ENCODE measurements around the gene RUNX3.

DNA sequence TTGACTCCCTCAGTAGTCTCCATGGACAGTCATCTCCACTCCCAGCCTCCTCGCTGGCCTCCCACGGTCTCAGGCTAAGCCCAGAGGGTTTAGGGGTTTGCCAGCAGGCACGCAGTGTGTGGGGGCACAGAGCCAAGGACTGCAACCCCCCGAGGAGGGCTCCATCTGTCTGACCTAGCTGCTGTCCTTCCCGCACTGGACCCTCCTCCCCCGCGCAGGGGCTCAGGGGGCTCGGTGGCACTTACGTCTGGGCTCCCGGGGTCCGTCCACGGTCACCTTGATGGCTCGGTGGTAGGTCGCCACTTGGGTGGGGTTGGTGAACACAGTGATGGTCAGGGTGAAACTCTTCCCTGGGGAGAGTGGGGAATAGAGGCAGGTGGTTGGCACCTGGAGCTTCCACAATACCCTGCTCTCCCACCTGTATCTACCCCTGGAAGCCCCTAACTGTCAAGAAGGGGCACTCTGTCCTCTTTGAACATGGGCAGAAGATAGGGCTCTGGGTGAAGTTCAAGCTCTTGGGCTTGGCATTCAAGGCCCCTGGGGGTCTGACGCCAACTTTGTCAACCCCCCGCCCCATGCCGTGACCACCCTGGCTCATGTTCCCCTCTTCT, 11.0 kb downstream of the RUNX3 start:
- TF ChIP-seq FOS (IDR thresholded peaks at IDR 0.05; ENCODE audit: borderline replicate concordance, insufficient read depth, low read length) (no peak), POLR2A (IDR thresholded peaks at IDR 0.05; ENCODE audit: low read depth, low read length) (no peak), JUN (IDR thresholded peaks at IDR 0.05; ENCODE audit: borderline replicate concordance, insufficient read depth, insufficient read length, low read depth) (no peak), POLR2AphosphoS5 (IDR thresholded peaks at IDR 0.05; ENCODE audit: insufficient read depth, low read depth, low read length) (no peak), EZH2 (IDR thresholded peaks at IDR 0.05; ENCODE audit: borderline replicate concordance, low read depth, low read length, severe bottlenecking) (no peak), MYC (IDR thresholded peaks at IDR 0.05; ENCODE audit: low read depth, low read length) (no peak)
- TF ChIP-seq, protein P1, sequence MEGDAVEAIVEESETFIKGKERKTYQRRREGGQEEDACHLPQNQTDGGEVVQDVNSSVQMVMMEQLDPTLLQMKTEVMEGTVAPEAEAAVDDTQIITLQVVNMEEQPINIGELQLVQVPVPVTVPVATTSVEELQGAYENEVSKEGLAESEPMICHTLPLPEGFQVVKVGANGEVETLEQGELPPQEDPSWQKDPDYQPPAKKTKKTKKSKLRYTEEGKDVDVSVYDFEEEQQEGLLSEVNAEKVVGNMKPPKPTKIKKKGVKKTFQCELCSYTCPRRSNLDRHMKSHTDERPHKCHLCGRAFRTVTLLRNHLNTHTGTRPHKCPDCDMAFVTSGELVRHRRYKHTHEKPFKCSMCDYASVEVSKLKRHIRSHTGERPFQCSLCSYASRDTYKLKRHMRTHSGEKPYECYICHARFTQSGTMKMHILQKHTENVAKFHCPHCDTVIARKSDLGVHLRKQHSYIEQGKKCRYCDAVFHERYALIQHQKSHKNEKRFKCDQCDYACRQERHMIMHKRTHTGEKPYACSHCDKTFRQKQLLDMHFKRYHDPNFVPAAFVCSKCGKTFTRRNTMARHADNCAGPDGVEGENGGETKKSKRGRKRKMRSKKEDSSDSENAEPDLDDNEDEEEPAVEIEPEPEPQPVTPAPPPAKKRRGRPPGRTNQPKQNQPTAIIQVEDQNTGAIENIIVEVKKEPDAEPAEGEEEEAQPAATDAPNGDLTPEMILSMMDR (IDR thresholded peaks at IDR 0.05; ENCODE audit: extremely low read depth in 1 of 2, insufficient read depth in 1 of 2, low read depth in 1 of 2, low read length in 2 of 2): no peak
- TF ChIP-seq, protein P2, sequence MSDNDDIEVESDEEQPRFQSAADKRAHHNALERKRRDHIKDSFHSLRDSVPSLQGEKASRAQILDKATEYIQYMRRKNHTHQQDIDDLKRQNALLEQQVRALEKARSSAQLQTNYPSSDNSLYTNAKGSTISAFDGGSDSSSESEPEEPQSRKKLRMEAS (IDR thresholded peaks at IDR 0.05; ENCODE audit: insufficient read depth, insufficient read length): no peak
